H9 (cell line): Measurements from ENCODE around the gene SLC1A1. TPM values are rescaled to one million over a fixed set of nuclear protein-coding genes. Genes with fewer than 3 reads are reported as not detected.
A peak's percentile ranks its signal among the peaks of the same experiment; 100 is the strongest.

ENCODE experiments used
- DNase-seq: peaks from one replicate; pipeline ENCODE4 v3.0.0-alpha.2; 2017
- H2AFZ ChIP-seq: one replicate; pipeline ENCODE4 v1.6.1; 2013; ENCODE audit warnings: mild to moderate bottlenecking, low read length, control low read depth, moderate library complexity
- H2AK5ac ChIP-seq: 2 replicates; pipeline ENCODE4 v1.6.1; 2013; ENCODE audit warnings: low read length, control low read depth, mixed read lengths; ENCODE audit not compliant: insufficient read length
- H2BK120ac ChIP-seq: one replicate; pipeline ENCODE4 v1.6.1; 2013; ENCODE audit warnings: low read depth, mild to moderate bottlenecking, low read length, control low read depth, inconsistent platforms; ENCODE audit not compliant: poor library complexity, severe bottlenecking
- H2BK12ac ChIP-seq: 2 replicates; pipeline ENCODE4 v1.6.1; 2013; ENCODE audit warnings: low read length, control low read depth, mixed read lengths, low read depth; ENCODE audit not compliant: insufficient read length
- H2BK15ac ChIP-seq: 2 replicates; pipeline ENCODE4 v1.6.1; 2013; ENCODE audit warnings: low read depth, low read length, control low read depth
- H2BK20ac ChIP-seq: one replicate; pipeline ENCODE4 v1.6.1; 2013; ENCODE audit warnings: low read depth, mild to moderate bottlenecking, low read length, control low read depth, inconsistent platforms; ENCODE audit not compliant: poor library complexity, severe bottlenecking
- H2BK5ac ChIP-seq: 2 replicates; pipeline ENCODE4 v1.6.1; 2013; ENCODE audit warnings: low read length, control low read depth, mixed read lengths; ENCODE audit not compliant: insufficient read length
- H3K14ac ChIP-seq: 2 replicates; pipeline ENCODE4 v1.6.1; 2013; ENCODE audit warnings: low read length, control low read depth; ENCODE audit not compliant: insufficient read depth
- H3K18ac ChIP-seq: 2 replicates; pipeline ENCODE4 v1.6.1; 2013; ENCODE audit warnings: low read depth, mild to moderate bottlenecking, mixed read lengths, low read length, control low read depth; ENCODE audit not compliant: insufficient read length
- H3K23ac ChIP-seq: 2 replicates; pipeline ENCODE4 v1.6.1; 2013; ENCODE audit warnings: low read length, control low read depth, mixed read lengths, low read depth; ENCODE audit not compliant: insufficient read length
- H3K23me2 ChIP-seq: 2 replicates; pipeline ENCODE4 v1.6.1; 2013; ENCODE audit warnings: low read depth, mild to moderate bottlenecking, mixed read lengths, low read length, control low read depth; ENCODE audit not compliant: insufficient read length, poor library complexity, severe bottlenecking
- H3K27ac ChIP-seq: 2 replicates; pipeline ENCODE4 v1.5.1; 2013; ENCODE audit warnings: low read length, control low read depth, mixed read lengths, low read depth; ENCODE audit not compliant: insufficient read length
- H3K27me3 ChIP-seq: 2 replicates; pipeline ENCODE4 v1.6.1; 2013; ENCODE audit warnings: low read length, control low read depth, inconsistent platforms; ENCODE audit not compliant: insufficient read depth
- H3K4ac ChIP-seq: 2 replicates; pipeline ENCODE4 v1.6.1; 2013; ENCODE audit warnings: low read depth, mild to moderate bottlenecking, control low read depth, inconsistent platforms, low read length, moderate library complexity
- H3K4me1 ChIP-seq: 2 replicates; pipeline ENCODE4 v1.6.1; 2013; ENCODE audit warnings: low read length, control low read depth, inconsistent platforms; ENCODE audit not compliant: insufficient read depth
- H3K4me2 ChIP-seq: 2 replicates; pipeline ENCODE4 v1.6.1; 2013; ENCODE audit warnings: low read length, control low read depth, mixed read lengths; ENCODE audit not compliant: insufficient read length, insufficient read depth
- H3K56ac ChIP-seq: 2 replicates; pipeline ENCODE4 v1.6.1; 2013; ENCODE audit warnings: low read depth, mild to moderate bottlenecking, mixed read lengths, low read length, control low read depth; ENCODE audit not compliant: insufficient read length
- H3K79me1 ChIP-seq: 2 replicates; pipeline ENCODE4 v1.6.1; 2013; ENCODE audit warnings: low read depth, mild to moderate bottlenecking, moderate library complexity, low read length, control low read depth, inconsistent platforms; ENCODE audit not compliant: insufficient read depth, poor library complexity, severe bottlenecking
- H3K79me2 ChIP-seq: 2 replicates; pipeline ENCODE4 v1.6.1; 2013; ENCODE audit warnings: low read length, control low read depth, inconsistent platforms; ENCODE audit not compliant: insufficient read depth
- H3K9ac ChIP-seq: 2 replicates; pipeline ENCODE4 v1.6.1; 2013; ENCODE audit warnings: low read length, control low read depth, mixed read lengths; ENCODE audit not compliant: insufficient read length; ENCODE audit errors: extremely low read depth
- H3K9me3 ChIP-seq: one replicate; pipeline ENCODE4 v1.6.1; 2013; ENCODE audit warnings: low read depth, low read length, inconsistent platforms; ENCODE audit not compliant: control insufficient read depth
- H3T11ph ChIP-seq: one replicate; pipeline ENCODE4 v1.6.1; 2013; ENCODE audit warnings: mild to moderate bottlenecking, low read length, control low read depth, inconsistent platforms
- H4K20me1 ChIP-seq: one replicate; pipeline ENCODE4 v1.6.1; 2013; ENCODE audit not compliant: control insufficient read depth, insufficient read length, insufficient read depth
- H4K5ac ChIP-seq: 2 replicates; pipeline ENCODE4 v1.6.1; 2013; ENCODE audit warnings: low read depth, mild to moderate bottlenecking, mixed read lengths, low read length, control low read depth; ENCODE audit not compliant: insufficient read length
- H4K8ac ChIP-seq: replicated peaks from 2 replicates; pipeline ENCODE4 v1.6.1; 2013; ENCODE audit warnings: low read length, control low read depth, mixed read lengths, low read depth; ENCODE audit not compliant: insufficient read length
- H4K91ac ChIP-seq: 2 replicates; pipeline ENCODE4 v1.6.1; 2013; ENCODE audit warnings: low read depth, mild to moderate bottlenecking, moderate library complexity, mixed read lengths, low read length, control low read depth; ENCODE audit not compliant: insufficient read length
- H3K27ac Mint-ChIP-seq, 3 experiments: 2 replicates in 2 of 3; 3 replicates in 1 of 3; pipeline ENCODE4 v1.8.0; 2020 to 2021; ENCODE audit warnings: mixed read lengths in 3 of 3, mild to moderate bottlenecking in 1 of 3, moderate library complexity in 1 of 3
- H3K27me3 Mint-ChIP-seq: 2 replicates; pipeline ENCODE4 v1.8.0; 2021; ENCODE audit warnings: low read depth, mild to moderate bottlenecking, moderate library complexity, mixed read lengths
- H3K36me3 Mint-ChIP-seq, 3 experiments: 2 replicates in 2 of 3; 3 replicates in 1 of 3; pipeline ENCODE4 v1.8.0; 2020 to 2021; ENCODE audit warnings: low read depth in 3 of 3, mixed read lengths in 3 of 3; ENCODE audit not compliant: insufficient read depth in 1 of 3
- H3K4me1 Mint-ChIP-seq, 2 experiments: 2 replicates each; pipeline ENCODE4 v1.8.0; 2020; ENCODE audit warnings: mixed read lengths in 2 of 2
- H3K4me3 Mint-ChIP-seq, 2 experiments: 2 replicates in 1 of 2; 3 replicates in 1 of 2; pipeline ENCODE4 v1.8.0; 2020 to 2021; ENCODE audit warnings: mild to moderate bottlenecking in 2 of 2, mixed read lengths in 2 of 2, moderate library complexity in 1 of 2
- H3K9me3 Mint-ChIP-seq, 2 experiments: 2 replicates in 1 of 2; 3 replicates in 1 of 2; pipeline ENCODE4 v1.8.0; 2020; ENCODE audit warnings: mild to moderate bottlenecking in 2 of 2, mixed read lengths in 2 of 2, moderate library complexity in 1 of 2
- CTCF ChIP-seq: fragments of 200-600 bp; sonication (generic); conservative IDR thresholded peaks from 3 replicates; pipeline ENCODE4 v1.8.0; 2021; ENCODE audit warnings: antibody characterized with exemption, mild to moderate bottlenecking
- WGBS: extraction: QIAGEN DNeasy Blood & Tissue Kit; methylation state at CpG from one replicate; pipeline ENCODE4 v1.1.7; 2013; ENCODE audit warnings: missing lambda C conversion rate, low lambda C conversion rate, mixed read lengths; ENCODE audit not compliant: insufficient read length; ENCODE audit errors: extremely low coverage; 5-methylcytosine and 5-hydroxymethylcytosine counted together
- total RNA-seq: library from RNA; stranded (reverse); gene quantifications from 2 replicates; pipeline ENCODE4 v1.2.1, GENCODE V29; 2021

SLC1A1 gene
- total RNA-seq, 1 experiment from 2014 or later = 4.7 TPM

DNA sequence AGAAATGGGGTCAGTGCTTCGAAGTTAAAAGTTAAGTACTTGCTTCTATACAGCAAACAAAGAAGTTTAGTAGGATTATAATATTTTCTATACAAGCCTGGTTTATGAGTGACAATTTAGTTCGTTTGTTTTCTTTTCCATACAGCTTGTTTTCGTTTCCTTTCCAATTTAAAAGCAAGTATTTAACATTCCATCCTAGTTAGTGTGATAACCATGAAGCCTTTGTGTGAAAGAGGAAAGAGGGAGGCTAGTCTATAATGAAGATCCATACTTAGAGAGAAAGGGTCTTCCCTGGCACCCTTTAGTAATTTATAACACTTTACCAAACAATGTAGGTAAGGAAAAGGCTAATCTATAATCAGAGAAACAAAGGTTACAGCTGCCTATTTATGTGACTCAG is 51.0 kb downstream of the SLC1A1 start:
- Histone ChIP-seq H2BK12ac (no peak overlapping the region), H2BK5ac (no peak overlapping the region), H4K5ac (no peak overlapping the region), H2AK5ac (no peak overlapping the region), H2BK15ac (no peak overlapping the region), H3T11ph (no peak overlapping the region), H3K56ac (no peak overlapping the region), H3K23me2 (no peaks in the 10 kb centered on the region), H2BK120ac (no peak overlapping the region), H3K4me1 (peaks cover 5% of the 10 kb centered on the region; the same call in 1 of the 2 replicates), H3K4me2 (no peak overlapping the region), H3K9ac (no peak overlapping the region), H3K79me2 (no peaks in the 10 kb centered on the region), H3K27me3 (no peaks in the 10 kb centered on the region), H4K20me1 (no peaks in the 10 kb centered on the region), H3K23ac (no peak overlapping the region), H3K14ac (no peak overlapping the region), H2BK20ac (no peak overlapping the region), H3K79me1 (no peaks in the 10 kb centered on the region), H4K91ac (no peak overlapping the region), H3K4ac (no peak overlapping the region), H2AFZ (no peak overlapping the region), H4K8ac (no peak overlapping the region), H3K27ac (no peak overlapping the region), H3K9me3 (no peaks in the 10 kb centered on the region), H3K18ac (no peak overlapping the region)
- peaks cover 2% of the 10 kb centered on the region; the same call in 1 of the 2 replicates for H3K27me3 Mint-ChIP-seq
- no peak overlapping the region for H3K4me3 Mint-ChIP-seq
- peaks cover 2 to 7% (median 7%) of the 10 kb centered on the region in 3 experiments; a peak in 6 of 7 replicates for H3K36me3 Mint-ChIP-seq
- H3K4me1 Mint-ChIP-seq = peaks cover 14 to 20% of the 10 kb centered on the region in 2 experiments
- peaks cover 3 to 5% of the 10 kb centered on the region in 2 experiments; a peak in 4 of 5 replicates for H3K9me3 Mint-ChIP-seq
- no peak for DNase-seq
- WGBS = no CpG with 5 or more reads among the region's 3 CpGs
- no peak for TF ChIP-seq CTCF
- H3K27ac Mint-ChIP-seq = peak overlapping the region in 1 of 3 experiments; percentile 31; a peak in 1 of 7 replicates
